ENCODE results near the gene RABGAP1L.
"Not testable (repeated sequence)": the region's sequence is repeated elsewhere in the genome, so short reads cannot be mapped to it uniquely, and the experiment has no call there.

- TF ChIP-seq, protein P1, sequence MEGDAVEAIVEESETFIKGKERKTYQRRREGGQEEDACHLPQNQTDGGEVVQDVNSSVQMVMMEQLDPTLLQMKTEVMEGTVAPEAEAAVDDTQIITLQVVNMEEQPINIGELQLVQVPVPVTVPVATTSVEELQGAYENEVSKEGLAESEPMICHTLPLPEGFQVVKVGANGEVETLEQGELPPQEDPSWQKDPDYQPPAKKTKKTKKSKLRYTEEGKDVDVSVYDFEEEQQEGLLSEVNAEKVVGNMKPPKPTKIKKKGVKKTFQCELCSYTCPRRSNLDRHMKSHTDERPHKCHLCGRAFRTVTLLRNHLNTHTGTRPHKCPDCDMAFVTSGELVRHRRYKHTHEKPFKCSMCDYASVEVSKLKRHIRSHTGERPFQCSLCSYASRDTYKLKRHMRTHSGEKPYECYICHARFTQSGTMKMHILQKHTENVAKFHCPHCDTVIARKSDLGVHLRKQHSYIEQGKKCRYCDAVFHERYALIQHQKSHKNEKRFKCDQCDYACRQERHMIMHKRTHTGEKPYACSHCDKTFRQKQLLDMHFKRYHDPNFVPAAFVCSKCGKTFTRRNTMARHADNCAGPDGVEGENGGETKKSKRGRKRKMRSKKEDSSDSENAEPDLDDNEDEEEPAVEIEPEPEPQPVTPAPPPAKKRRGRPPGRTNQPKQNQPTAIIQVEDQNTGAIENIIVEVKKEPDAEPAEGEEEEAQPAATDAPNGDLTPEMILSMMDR (IDR thresholded peaks at IDR 0.05) = not testable (repeated sequence)
- not testable (repeated sequence) for TF ChIP-seq POLR2A (IDR thresholded peaks at IDR 0.05)
These were observed 885.3 kb downstream of the RABGAP1L start for GRCh38 chr1:175044591-175044990.

Data from right lobe of liver (tissue), 4 donors.